ENCODE results near the gene PSMA3. TPM values are rescaled to one million over a fixed set of nuclear protein-coding genes. Genes with fewer than 3 reads are reported as not detected.
A peak's percentile ranks its signal among the peaks of the same experiment; 100 is the strongest.

The PSMA3 gene
- total RNA-seq, 2 donors from 2014 or later, result 116 to 182 TPM

- intact Hi-C loops (cut with DNase I), result no loop called here
- H3K9me3 ChIP-seq, result no peaks in the 10 kb centered on the region
- H3K4me1 ChIP-seq, result peaks cover 12% of the 10 kb centered on the region
- no peak overlapping the region for H3K4me3 ChIP-seq
- TF ChIP-seq CTCF (IDR thresholded peaks at IDR 0.05), result no peak
- H3K9ac ChIP-seq (ENCODE audit: low read depth in 2 of 2, low read length in 2 of 2), result peak overlapping the region in 1 of 2 donors; percentile 12
- H3K36me3 ChIP-seq, result no peaks in the 10 kb centered on the region
- H3K27ac ChIP-seq, result peak overlapping the region; percentile 75
- no peak for DNase-seq
- H3K27me3 ChIP-seq, result no peaks in the 10 kb centered on the region
Observed at GRCh38 chr14:58281969-58282368, 37.3 kb downstream of the PSMA3 start.

GRCh38 chr14:58282925-58283593 is 38.4 kb downstream of the PSMA3 start:
- H3K4me3 ChIP-seq, result no peak overlapping the region
- no peak for TF ChIP-seq CTCF (IDR thresholded peaks at IDR 0.05)
- H3K9ac ChIP-seq (ENCODE audit: low read depth in 2 of 2, low read length in 2 of 2), result no peak overlapping the region
- no peaks in the 10 kb centered on the region for H3K36me3 ChIP-seq
- no peak for DNase-seq
- H3K27ac ChIP-seq, result no peak overlapping the region
- no peaks in the 10 kb centered on the region for H3K9me3 ChIP-seq
- peaks cover 12% of the 10 kb centered on the region for H3K4me1 ChIP-seq
- intact Hi-C loops (cut with DNase I), result no loop called here
- H3K27me3 ChIP-seq, result no peaks in the 10 kb centered on the region

- H3K9ac ChIP-seq (ENCODE audit: low read depth in 2 of 2, low read length in 2 of 2), result no peak overlapping the region
- DNase-seq, result no peak
- no peak for TF ChIP-seq CTCF (IDR thresholded peaks at IDR 0.05)
- H3K36me3 ChIP-seq, result no peaks in the 10 kb centered on the region
- no peaks in the 10 kb centered on the region for H3K27me3 ChIP-seq
- H3K4me1 ChIP-seq, result peaks cover 12% of the 10 kb centered on the region
- no peaks in the 10 kb centered on the region for H3K9me3 ChIP-seq
- intact Hi-C loops (cut with DNase I), result no loop called here
- no peak overlapping the region for H3K4me3 ChIP-seq
- peak overlapping the region; percentile 35 for H3K27ac ChIP-seq
Observed at GRCh38 chr14:58283730-58284129, 39.1 kb downstream of the PSMA3 start.

GRCh38 chr14:58285132-58285531 is 40.5 kb downstream of the PSMA3 start:
- Histone ChIP-seq H3K36me3 (no peaks in the 10 kb centered on the region), H3K27me3 (no peaks in the 10 kb centered on the region), H3K9me3 (no peaks in the 10 kb centered on the region), H3K4me3 (no peak overlapping the region), H3K27ac (no peak overlapping the region), H3K4me1 (peaks cover 12% of the 10 kb centered on the region), H3K9ac (ENCODE audit: low read depth in 2 of 2, low read length in 2 of 2) (no peak overlapping the region)
- DNase-seq, result no peak
- intact Hi-C loops (cut with DNase I), result no loop called here
- no peak for TF ChIP-seq CTCF (IDR thresholded peaks at IDR 0.05)

GRCh38 chr14:58287607-58288042 is 43.0 kb downstream of the PSMA3 start:
- Histone ChIP-seq H3K4me3 (no peak overlapping the region), H3K9ac (ENCODE audit: low read depth in 2 of 2, low read length in 2 of 2) (no peak overlapping the region), H3K4me1 (peaks cover 4% of the 10 kb centered on the region), H3K27ac (no peak overlapping the region), H3K9me3 (no peaks in the 10 kb centered on the region), H3K27me3 (no peaks in the 10 kb centered on the region), H3K36me3 (no peaks in the 10 kb centered on the region)
- intact Hi-C loops (cut with DNase I), result no loop called here
- no peak for DNase-seq
- TF ChIP-seq CTCF (IDR thresholded peaks at IDR 0.05), result no peak
